Hepatic stellate cell (primary cell): ENCODE results near the gene PRDM13.
"Not testable (repeated sequence)": the region's sequence is repeated elsewhere in the genome, so short reads cannot be mapped to it uniquely, and the experiment has no call there.

Experiments
- DNase-seq: peaks from one replicate; pipeline ENCODE4 v3.0.0; 2011; ENCODE audit warnings: low spot score

The PRDM13 gene

DNA sequence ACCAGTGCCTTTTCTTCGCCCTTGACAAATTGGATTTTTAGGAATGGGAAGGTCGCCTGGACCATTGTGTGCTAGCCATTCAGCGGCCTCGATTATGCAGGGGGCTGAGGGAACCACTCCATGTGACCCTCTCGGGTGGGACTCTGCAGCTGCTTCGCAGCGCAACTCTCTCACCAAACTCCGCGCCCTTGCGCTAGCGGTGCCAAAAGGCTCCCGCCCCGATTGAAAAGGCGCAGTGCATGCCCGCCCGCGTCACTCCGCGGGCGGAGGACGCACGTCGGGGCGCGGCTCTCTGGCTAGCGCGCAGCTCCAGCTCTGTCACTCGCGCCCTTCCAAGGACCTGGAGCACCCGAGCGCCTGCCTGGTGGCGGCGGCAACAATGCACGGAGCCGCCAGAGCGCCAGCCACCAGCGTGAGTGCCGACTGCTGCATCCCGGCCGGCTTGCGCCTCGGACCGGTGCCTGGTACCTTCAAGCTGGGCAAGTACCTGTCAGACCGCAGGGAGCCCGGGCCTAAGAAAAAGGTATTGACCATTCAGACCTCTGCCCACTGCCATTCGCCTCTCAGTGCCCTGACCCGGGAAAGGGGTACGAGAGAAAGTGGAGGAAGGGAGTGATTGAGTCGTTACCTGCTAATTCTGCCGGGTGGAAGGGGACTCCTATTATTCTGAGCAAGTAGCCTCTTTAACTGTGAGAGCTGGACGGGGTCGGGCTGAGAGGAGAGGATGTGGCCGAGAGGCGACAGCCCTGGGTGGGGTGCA, at the start of gene PRDM13:
TSS of gene PRDM13 (plus strand) at position 178 of the 760 bp plus-strand sequence. CDS start at position 380, 202 bp downstream.
- DNase-seq, result no peak

DNA sequence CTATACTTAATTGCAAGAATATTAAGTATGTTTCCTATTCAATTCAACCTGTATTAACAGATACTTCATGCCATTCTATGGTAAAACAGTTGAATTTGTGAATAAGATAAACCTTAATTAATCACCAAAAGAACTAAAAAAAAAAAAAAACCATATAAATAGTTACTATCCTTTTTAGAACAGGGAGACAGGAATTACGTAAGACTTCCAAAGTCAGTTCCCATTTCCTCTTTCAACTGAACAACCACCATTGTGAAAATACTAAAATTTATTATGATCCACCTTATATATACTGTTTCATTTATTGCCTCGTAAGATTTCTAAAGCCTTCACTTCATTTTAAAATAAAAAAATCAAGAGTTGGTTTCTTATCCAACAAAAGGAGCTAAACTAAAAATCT, 47.6 kb upstream of the PRDM13 start:
- DNase-seq, result no peak

DNA sequence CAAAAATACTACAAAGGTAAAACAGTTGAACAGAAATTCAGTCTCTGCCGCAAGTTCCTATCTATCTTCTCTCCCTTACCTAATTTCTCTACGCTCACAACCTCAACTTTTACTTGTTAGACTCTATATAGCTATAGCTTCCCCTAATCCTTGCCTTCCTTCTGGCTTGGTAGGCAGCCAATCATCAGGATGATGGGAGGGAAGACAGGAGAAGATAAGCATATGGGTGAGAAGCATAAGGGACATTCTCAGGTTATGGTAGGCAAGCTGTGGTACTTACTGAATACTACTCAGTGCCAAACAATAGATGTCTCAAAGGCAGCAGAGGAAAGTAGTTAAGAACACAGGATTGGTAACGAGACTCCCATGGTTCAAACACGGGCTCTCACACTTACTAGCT, 46.0 kb upstream of the PRDM13 start:
- no peak for DNase-seq

DNA sequence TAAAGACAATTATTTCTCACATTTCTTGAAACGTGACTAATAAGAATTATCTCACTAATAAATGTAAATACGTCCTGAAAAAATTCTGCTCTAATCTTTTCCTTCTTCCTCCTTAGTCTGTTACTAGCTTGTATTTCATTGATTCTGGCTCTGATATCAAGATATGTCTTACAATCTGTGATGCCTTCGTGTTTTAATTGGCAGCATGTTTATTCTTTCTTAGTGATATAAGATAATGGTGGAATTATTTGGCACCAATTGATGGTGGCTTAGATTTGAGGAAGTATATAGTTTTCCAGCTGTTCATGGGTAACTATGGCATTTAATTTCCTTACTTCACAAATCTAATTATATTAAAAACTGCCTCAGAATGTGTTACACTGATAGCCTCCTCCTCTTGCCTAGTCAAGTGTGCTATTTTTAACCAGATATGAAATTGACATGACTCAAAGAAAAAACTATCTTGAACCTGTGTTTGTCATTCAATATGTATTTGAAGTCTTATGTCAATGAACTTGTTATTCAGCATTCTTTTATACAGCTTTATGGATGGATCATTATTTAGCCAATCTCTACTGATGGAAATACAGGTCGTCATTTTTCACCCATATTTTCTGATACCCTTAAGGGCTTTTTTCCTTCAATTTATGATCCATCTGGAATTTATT, 43.4 kb upstream of the PRDM13 start:
- DNase-seq, result no peak

DNA sequence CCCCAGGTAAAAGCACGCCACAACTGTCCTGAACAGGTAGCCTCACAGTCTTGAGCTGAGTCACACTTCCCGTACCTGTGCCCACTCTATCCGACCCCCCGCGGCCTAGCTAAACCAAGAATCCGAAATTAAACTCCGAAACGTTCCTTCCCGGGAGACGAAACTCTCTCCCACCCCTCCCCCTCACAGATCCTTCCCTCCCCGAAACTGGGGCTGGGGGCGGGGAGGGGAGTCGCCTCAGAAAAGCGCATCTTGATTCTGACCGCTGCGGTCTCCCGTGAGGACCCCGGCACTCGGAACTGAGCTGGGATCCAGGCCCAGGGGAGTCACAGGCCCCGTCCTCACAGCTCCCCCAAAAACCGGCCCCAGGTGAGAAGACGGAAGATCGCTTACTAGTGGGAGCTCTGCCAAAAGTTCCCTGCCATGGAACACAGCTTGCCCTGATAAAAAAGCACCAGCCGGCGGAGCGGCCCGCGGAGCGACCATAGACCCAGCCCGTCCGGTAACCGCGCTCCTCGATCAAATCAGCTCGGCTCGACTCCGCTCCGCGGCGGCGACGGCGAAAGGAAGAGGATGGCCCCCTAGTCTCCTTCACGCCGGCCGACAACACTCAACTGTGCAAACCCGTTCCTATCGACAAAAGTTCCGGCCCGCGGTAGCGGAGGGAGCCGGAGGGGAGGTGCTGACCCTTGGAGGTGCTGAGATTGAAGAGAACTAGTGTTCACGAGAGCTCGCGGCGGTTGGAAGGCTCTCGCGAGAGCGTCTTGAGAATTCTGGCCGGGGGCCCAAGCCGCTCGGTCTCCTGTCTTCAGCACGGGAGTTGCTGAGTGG, 38.3 kb upstream of the PRDM13 start, which contains the start of gene CCNC:
TSS of gene CCNC (minus strand) at position 558 of the 831 bp plus-strand sequence. CDS start at position 425, 133 bp downstream.
- DNase-seq, result peak; percentile 88

DNA sequence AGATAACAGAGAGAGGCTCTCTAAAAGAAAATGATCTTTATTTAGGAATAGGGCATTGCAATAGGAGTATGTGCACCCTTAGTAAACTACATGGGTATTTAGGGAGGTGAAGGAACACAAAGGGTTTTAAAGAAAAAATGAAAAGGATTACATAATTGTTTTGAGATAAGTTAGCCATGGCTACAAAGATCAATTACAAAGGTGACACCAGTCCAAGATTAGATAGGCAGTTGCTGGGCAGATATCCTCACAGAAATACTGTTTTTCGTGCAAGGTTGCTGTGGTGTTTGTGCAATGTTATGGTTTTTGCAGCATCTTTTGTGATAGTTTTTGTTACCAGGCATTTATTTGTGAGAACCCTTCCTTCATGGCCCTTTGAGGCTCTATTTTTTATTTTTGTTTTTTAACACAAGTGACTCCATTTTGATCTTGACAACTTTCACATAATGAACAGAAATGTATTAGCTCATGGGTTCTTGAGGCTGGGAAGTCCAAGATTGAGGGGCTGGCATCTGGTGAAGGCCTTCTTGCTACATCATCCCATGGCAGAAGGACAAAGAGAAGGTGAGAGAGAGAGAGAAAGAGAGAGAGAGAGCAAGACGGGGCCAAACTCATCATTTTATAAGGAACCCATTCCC, 32.5 kb upstream of the PRDM13 start:
- no peak for DNase-seq

DNA sequence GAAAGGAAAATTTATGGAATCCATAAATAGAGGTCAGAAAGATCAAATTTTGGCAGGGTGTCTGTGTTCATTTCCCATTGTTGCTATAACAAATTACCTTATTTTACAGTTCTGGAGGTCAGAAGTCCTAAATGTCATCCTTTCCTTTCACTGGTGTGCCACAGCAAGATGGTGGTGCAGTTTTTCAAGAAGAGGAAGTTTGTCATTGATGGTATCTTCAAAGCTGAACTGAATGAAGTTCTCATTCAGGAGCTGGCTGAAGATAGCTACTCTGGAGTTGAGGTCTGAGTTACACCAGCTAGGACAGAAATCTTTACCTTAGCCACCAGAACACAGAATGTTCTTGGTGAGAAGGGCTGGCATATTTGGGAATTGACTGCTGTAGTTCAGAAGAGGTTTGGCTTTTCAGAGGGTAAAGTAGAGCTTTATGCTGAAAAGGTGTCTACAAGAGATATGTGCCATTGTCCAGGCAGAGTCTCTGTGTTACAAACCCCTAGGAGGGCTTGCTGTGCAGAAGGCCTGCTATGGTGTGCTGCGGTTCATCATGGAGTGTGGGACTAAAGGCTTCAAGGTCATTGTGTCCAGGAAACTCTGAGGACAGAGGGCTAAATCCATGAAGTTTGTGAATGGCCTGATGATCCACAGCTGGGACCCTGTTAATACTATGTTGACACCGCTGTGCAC, 30.9 kb upstream of the PRDM13 start:
- DNase-seq, result no peak

DNA sequence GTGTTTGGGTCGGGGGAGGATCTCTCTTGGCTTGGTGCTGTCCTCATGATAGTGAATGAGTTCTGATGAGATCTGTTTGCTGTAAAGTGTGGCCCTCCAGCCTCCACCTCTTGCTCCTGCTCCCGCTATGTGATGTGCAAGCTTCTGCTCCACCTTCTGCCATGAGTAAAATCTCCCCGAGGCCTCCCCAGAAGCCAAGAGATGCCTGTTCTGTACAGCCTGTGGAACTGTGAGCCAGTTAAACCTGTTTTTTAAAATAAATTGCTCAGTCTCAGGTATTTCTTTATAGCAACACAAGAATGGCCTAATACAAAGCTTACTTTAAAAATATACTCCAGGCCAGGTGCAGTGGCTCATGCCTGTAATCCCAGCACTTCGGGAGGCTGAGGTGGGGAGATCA, 26.9 kb upstream of the PRDM13 start:
- no peak for DNase-seq

DNA sequence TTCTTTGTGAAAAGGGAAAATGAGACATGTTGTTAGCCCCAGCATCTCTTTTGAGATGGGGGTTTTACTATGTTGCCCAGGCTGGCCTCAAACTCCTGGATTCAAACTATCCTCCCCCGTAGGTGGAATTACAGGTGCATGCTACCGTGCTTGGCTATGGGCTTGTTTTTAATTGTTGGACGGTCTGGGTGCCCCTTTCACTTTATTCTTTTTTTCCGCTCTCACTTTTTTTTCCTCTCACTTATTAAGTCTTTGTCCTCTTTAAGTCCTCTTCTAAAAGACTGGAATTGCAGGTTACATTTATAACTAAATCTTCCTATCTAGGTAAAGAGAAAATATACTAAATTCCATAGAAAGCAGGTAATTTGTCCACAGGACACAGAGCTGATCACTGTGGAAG, 18.8 kb upstream of the PRDM13 start:
- DNase-seq, result no peak

DNA sequence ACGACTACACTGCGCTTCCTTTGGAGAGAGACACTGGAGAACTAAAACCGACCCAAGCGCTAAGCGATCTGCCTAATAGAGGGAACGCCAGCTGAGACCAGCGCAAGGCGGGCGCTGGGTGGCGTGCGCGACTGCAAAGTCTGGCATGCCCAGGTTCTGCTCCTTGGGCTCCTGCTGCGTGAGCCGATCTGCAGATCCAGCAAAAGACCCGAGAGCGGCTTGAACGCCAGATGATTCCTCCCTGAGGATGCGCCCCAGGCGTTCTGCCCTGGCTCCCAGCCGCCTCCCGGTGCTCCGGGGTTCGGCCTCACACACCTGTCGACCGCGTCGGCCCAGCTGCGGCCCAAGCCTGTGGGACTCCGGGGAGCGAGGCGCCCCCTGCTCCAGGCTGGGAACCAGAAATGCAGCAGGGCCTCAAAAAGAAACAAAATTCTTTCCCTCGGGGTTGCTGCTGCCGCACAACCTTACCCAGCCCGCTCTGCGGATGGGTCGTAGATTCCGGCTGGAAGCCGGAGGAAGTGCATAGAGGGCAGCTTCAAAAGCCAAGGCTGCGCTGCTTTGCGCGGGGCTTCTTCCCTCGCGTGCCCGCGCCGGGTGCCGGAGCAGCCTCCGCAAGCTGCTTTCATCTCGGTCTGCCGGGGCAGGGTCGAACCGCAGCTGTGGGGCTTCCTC, 17.9 kb upstream of the PRDM13 start:
- peak; percentile 57 for DNase-seq

DNA sequence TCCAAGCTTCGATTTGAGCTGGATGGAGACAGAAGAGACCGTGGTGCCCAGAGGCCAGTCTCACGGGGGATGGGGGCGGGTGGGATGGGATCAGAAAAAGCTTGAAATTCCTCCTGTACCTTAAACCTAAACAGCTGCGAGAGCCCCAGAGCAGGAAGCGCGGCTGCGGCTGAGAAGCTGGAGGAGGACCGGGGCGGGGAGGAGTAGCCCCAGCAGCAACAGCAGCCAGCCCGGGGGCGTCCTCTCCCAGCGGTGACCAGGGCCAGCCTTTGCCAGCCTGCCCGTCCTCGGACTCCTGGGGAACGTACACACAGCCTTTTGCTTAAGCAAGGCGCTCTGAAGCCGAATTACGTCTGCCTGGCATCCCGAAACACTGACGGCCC, 17.4 kb upstream of the PRDM13 start:
- DNase-seq, result no peak

DNA sequence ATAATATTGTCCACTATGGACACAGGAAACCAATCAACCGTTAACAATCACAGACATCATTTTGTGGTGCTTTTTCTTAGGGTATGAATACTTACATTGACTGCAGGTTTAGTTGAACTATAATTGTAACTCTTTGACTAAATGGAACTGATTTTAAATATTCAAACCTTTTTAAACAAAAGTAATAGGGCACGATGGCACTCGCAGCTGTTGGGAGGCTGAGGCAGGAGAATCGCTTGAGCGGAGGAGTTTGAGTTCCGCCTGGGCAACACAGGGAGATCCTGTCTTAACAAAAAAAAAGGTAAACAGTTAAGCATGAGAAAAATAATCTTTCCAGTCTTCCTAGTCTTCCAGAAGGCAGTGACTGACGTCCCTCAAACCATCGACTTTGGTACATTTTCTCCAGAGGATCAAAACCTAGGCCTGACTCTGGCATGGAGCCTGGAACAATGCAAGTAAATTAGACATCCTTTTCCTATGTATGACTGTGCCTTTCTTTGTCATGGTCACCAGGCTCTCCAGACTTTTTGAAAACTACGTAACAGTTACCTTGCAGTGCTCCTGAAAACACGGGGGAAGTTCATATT, 16.6 kb upstream of the PRDM13 start:
- no peak for DNase-seq

DNA sequence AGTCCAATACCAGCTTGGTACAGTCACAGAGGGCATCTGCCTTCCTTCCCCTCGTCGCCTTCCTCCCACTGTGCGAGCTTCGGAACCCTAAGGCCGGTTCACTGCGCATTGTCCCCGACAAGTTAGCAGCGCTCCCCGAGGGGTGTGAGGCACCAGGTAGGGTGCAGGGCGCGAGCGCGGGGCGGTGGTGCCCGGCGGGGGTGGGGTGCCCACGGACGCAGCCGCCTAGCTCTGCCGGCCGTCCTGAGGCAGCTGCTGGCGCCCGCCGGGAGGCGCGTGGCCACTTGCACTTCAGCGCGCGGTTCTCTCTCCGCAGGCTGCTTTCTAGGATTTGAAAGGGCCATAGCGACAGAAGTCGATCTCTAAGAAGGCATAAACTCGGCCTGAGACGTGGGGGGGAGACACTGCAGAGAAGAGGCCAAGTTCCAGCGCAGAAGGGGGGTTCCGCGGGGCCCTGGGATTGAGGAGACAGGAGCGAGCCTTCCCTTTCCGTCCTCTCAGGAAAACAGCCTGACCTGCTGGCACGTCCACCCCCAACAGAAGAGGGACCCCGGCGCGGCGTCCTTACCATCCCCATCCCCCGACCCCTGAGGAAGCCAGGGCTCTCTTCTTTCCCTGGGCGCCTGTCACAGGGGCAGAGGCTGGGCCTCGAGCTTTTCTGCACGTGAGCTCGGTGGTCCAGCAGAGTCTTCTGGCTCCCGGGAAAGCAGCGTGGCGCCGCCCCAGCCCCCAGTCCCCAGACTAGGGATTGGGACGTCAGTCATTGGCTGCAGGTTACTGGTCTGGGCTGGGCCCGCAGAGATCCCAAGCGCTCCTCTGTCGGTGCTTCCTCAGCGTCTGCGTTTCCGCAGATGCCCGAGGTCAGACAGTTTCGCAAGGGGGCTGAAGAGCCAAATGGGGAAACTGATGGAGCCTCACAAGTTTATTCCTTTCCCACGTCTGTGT, 15.6 kb upstream of the PRDM13 start:
- no peak for DNase-seq

DNA sequence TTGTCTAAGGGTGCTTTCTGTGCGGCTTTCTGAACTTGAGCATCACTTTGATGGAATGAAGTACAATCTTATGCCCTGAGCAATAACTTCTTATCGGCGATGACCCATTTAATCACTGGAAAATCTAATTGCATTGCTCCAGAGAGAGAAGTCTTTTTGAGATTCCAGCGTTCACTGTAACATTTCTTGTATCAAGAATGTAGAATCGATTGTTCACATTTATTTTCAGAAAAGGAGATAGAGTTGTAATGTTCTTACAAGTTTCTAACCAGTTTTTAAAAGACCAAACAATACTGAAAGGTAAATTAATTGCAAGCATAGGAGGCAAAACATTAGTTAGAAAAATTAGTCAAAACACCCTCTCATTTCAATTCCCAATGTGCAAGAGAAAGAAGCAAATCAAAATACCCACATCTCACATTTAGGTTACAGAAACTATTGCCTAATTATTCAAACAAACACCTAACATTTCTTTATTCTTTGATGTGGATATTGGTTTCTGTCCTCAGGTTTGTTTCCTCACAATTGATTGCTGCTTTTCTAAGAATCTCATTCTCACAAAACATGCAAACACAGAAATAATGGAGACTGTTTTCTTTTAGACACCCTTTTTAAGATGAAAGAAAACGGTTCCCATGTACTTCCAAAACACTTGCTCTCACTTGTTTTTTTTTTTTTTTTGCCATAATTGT, 14.8 kb upstream of the PRDM13 start:
- DNase-seq, result no peak

DNA sequence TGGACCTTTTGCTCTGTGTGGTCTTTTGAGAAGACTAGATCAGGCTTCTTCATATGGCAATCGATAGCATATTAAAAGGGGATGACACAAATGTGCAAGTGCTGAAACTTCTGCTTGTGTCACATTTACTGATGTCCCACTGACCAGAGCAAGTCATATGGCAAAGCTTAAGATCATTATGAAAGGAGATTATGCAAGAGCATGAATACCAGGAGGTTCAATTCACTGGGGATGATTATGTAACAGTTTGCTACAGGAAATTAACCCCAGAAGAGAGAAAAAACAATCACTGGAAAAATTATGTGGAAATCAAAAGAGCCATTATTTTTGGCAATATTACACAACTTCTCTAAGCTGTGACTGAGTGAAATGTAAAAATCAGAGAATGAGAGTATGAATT, 13.7 kb upstream of the PRDM13 start:
- no peak for DNase-seq

DNA sequence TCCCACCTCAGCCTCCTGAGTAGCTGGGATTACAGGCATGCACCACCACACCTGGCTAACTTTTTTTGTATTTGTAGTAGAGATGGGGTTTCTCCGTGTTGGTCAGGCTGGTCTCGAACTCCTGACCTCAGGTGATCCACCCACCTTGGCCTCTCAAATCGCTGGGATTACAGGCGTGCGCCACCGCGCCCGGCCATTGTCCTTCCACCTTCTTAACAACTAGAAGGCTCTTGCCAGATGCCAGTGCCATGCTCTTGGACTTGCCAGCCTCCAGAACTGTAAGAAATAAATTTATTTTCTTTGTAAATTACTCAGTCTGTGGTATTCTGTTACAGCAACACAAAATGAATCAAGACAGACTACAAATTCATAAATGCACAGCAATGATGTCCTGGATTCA, 11.9 kb upstream of the PRDM13 start:
- not testable (repeated sequence) for DNase-seq

DNA sequence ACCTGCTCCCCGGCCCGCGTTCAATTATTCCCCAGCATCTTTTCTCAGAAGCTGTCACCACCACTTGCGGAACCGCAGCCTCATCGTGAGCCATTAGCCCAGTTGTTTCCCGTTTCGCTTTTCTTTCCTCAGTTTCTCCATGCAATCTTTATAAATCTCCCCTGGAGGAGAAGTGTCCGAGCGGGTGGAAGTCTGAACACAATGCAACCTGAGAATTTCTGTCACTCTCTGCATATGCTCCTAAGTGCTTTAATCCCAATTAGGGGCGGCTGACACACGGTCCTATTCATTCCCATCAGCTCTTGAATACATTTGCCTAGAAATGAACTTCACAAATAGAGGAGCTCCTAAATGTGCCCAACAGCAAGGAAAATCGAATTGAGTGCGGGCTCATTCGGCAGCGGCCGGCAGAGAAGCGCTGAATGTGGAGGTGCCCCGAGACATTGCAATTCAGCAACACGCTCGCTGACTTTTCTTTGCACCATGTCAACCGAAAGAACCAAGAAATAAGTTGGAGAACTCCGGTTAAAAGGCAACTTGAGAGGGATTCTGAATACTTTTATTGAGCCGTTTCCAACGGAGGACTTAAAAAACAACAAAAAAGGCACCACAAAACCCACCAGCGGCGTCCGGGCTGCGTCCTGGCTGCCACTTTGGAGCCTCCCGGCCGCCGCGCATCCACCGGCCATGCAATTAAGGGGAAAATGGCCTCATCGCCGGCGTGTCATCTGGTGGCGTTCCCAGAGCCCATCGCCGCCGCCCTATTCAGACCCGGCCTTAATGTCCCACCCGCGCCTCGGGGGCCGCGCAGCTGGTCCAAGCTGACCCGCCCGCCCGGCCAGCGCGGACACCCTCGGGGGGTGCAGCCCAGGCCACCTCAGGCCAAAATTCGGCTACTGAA, 3.9 kb upstream of the PRDM13 start:
- no peak for DNase-seq
